GM10266 (cell line): ENCODE measurements around the gene YIF1B.
A peak's percentile ranks its signal among the peaks of the same experiment; 100 is the strongest.
"Not testable (repeated sequence)": the region's sequence is repeated elsewhere in the genome, so short reads cannot be mapped to it uniquely, and the experiment has no call there.

ENCODE experiments used
- DNase-seq: peaks from one replicate; pipeline ENCODE4 v3.0.0; 2012; ENCODE audit errors: extremely low spot score
- TF ChIP-seq, protein P1 (sequence below): IDR thresholded peaks from 2 replicates; pipeline ENCODE4 v1.5.1; 2012; ENCODE audit warnings: mild to moderate bottlenecking, low read depth; ENCODE audit not compliant: control insufficient read depth, insufficient read depth; ENCODE audit errors: missing control alignments

YIF1B gene

DNA sequence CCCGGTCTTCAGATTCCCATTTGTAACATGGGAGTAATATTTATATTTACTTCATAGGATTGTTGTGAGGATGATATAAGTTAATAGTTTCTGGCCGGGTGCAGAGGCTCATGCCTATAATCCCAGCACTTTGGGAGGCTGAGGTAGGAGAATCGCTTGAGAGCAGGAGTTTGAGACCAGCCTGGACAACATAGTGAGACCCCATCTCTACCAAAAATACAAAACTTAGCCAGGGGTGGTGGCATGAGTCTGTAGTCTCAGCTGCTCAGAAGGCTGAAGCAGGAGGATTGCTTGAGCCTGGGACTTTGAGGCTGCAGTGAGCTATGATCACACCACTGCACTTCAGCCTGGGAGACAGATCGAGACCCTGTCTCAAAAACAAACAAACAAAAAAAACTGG lies 31.1 kb upstream of the YIF1B start:
- TF ChIP-seq, protein P1, sequence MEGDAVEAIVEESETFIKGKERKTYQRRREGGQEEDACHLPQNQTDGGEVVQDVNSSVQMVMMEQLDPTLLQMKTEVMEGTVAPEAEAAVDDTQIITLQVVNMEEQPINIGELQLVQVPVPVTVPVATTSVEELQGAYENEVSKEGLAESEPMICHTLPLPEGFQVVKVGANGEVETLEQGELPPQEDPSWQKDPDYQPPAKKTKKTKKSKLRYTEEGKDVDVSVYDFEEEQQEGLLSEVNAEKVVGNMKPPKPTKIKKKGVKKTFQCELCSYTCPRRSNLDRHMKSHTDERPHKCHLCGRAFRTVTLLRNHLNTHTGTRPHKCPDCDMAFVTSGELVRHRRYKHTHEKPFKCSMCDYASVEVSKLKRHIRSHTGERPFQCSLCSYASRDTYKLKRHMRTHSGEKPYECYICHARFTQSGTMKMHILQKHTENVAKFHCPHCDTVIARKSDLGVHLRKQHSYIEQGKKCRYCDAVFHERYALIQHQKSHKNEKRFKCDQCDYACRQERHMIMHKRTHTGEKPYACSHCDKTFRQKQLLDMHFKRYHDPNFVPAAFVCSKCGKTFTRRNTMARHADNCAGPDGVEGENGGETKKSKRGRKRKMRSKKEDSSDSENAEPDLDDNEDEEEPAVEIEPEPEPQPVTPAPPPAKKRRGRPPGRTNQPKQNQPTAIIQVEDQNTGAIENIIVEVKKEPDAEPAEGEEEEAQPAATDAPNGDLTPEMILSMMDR: no peak
- DNase-seq: no peak

DNA sequence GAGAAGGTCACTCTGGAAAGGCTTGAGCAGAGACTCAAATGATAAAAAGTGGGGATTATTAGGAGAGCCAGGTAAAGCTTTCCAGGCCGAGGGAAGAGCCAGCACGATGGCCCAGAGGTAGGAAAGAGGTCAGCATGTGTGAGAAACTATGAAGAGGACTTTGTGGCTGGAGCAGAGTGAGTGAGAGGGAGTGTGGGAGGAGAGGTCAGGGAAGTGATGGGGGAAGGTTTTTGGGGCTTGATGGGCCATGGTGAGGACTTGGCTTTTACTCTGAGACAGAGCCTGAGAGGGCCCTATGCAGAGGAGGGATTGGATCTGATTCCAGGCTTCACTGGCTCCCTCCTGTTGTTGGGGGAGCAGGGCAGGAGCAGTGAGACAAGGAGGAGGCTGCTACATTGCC lies 25.2 kb upstream of the YIF1B start:
- DNase-seq: no peak
- TF ChIP-seq, protein P1: no peak

DNA sequence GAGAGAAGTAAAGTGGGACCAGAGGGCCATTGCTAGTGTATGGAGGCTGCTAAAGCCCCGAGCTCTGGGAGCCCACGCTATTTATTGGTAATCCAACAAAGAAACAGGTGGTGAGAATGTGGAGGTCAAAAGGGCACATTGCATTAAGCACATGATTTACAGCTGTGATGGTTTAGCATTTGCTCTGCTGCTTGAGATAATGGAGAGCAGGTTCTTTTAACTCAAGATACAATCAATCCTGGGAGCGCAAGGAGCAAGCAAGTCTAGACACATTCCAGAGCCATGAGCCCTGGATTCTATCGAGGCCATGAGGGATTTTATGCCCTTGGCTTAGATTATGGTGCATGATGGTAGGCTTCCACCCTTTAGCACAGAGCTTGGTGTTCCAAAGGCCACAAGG lies 23.3 kb upstream of the YIF1B start:
- DNase-seq: not testable (repeated sequence)

DNA sequence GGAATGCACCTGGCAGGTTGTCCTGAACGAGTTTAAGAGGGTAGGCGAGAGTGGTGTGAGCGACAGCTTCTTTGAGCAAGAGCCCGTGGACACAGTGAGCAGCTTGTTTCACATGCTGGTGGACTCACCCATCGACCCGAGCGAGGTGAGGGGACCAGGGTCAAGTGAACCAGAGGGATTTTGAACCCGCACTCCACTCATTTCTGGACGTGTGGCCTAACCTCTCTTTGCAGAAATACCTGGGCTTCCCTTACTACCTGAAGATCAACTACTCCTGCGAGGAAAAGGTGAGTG lies 21.6 kb upstream of the YIF1B start:
- TF ChIP-seq, protein P1: no peak
- DNase-seq: no peak

DNA sequence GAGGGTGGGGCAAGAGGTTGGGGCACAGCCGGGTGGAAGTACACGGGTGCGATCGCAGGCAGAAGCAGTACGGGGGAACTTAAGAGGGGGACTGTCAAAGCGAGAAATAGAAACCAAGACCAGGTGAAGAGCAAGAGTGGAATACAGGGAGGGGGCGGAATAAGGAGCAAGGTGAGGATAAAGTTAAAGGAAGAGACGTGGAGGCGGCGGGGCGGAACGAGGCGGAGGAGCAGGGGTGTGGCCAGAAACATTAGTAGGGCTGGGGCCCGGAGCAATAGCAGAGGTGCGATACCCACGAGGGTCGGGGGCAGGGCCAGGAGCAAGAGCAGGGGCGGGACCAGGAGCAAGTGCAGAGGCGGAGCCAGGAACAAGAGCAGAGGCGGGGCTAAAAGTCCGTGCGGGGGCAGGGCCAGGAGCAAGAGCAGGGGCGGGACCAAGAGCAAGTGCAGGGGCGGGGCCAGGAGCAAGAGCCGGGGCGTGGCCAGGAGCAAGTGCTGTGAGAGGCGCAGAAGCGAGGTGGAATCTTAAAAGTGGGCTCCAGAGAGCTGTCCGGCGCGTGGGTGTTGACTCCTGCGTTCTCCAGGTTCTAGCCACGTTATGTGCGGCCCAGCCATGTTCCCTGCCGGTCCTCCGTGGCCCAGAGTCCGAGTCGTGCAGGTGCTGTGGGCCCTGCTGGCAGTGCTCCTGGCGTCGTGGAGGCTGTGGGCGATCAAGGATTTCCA lies 21.1 kb upstream of the YIF1B start:
- DNase-seq: peak; percentile 91
- TF ChIP-seq, protein P1: no peak

DNA sequence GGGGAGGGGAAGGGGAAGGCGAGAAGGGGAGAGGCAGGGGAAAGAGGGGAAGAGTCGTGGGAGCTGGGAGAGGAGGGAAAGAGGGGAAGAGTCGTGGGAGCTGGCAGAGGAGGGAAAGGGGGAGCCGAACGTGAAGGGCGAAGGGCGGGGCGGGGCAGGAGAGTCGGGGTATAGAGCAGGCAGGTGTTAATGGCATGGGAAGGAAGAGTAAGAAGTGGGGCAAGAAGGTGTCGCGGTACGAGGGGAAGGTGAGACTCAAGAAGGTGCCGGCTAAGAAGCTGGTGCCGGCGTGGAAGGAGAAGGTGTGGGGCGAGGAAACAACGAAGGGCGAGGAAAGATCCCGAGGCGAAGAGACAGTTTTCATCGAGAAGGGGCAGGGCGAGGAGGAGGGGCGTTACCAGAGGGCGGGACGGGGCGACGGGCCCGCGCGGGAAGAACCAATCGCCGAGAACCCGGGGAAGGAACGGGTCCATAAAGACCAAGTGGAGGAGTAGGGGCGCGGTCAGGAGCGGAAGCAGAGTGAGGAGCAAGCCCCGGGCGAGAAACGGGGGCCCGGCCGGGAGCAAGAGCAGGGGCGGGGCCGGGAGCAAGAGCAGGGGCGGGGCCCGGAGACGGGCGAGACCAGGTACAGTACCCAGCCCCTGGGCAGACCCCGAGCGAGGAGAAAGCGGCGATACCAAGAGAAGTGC lies 20.3 kb upstream of the YIF1B start:
- TF ChIP-seq, protein P1: no peak
- peak; percentile 92 for DNase-seq

DNA sequence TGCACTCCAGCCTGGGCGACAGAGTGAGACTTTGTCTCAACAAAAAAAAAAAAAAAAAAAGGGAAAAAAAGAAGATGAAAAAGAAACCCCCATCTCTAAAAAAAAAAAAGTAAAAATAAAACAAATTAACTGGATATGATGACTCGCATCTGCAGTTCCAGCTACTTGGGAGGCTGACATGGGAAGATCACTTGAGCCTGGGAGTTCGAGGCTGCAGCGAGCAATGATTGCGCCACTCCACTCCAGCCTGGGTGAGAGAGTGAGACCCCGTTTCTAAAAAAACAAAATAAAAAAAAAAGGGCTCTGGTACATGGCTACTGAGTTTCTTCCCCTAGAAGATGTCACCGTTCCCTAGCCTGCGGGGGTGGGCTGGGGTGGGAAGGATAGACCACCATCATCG lies 17.5 kb upstream of the YIF1B start:
- TF ChIP-seq, protein P1: no peak

DNA sequence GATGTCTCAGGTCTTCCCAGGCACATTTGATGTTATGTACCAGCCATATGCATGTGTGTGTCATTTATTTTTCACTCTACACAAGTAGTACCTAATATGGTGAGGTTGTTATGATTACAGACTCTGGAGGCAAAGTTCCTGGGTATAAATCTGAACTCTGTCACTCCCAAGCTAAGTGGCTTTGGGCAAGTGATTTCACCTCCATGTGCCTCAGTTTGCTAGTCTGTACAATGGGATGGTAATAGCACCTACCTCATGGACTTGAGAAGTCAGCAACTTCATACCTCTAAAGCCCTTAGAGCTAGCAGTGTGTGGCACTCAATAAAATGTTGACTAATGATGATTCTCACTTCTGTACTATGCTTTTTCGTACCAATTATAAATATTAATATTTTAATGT lies 16.0 kb upstream of the YIF1B start:
- DNase-seq: no peak

More for the DNA sequence above, 17.5 kb upstream of the YIF1B start:
- DNase-seq: no peak

More for the DNA sequence above, 16.0 kb upstream of the YIF1B start:
- TF ChIP-seq, protein P1: no peak
